ENCODE results near the gene KCNJ14. TPM values are rescaled to one million over a fixed set of nuclear protein-coding genes. Genes with fewer than 3 reads are reported as not detected.

The KCNJ14 gene
- total RNA-seq, 1 donor from 2014 or later = 0.54 TPM

DNA sequence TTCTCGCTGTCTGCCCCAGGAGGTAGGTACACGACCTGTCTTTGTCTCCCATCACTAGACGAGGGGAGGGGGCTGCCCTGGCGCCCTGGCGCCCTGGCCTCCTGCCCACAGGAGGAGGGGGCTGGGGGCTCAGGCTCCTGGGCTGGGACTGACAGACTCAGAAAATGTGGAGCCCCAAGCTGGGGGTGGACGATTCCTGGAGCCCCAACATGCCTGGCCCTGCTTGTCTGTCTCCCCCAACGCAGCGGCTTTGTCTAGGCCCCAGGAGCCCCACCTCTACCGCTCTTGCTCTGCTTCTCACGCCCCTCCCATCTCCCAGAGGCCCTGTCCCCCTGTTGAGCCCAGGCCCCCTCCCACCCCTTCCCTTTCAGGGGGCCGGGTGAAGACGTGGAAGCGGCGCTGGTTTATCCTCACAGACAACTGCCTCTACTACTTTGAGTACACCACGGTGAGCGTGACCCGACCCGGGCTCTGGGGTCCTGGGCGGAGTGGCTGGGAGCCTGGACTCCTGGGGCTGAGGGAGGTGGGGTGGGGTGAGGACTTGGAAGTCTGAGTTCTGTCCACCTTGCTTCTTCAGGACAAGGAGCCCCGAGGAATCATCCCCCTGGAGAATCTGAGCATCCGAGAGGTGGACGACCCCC, 22.4 kb downstream of the KCNJ14 start:
- H3K36me3 ChIP-seq (ENCODE audit: control insufficient read depth, insufficient read depth, low read length) = peaks cover 6% of the 10 kb centered on the region
- TF ChIP-seq, protein P1, sequence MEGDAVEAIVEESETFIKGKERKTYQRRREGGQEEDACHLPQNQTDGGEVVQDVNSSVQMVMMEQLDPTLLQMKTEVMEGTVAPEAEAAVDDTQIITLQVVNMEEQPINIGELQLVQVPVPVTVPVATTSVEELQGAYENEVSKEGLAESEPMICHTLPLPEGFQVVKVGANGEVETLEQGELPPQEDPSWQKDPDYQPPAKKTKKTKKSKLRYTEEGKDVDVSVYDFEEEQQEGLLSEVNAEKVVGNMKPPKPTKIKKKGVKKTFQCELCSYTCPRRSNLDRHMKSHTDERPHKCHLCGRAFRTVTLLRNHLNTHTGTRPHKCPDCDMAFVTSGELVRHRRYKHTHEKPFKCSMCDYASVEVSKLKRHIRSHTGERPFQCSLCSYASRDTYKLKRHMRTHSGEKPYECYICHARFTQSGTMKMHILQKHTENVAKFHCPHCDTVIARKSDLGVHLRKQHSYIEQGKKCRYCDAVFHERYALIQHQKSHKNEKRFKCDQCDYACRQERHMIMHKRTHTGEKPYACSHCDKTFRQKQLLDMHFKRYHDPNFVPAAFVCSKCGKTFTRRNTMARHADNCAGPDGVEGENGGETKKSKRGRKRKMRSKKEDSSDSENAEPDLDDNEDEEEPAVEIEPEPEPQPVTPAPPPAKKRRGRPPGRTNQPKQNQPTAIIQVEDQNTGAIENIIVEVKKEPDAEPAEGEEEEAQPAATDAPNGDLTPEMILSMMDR (IDR thresholded peaks at IDR 0.05; ENCODE audit: insufficient read depth, low read length, poor library complexity, severe bottlenecking) = no peak
- H3K27me3 ChIP-seq (ENCODE audit: control insufficient read depth, insufficient read depth, low read length) = no peaks in the 10 kb centered on the region
- no peak for DNase-seq (ENCODE audit: low read depth)
- no peak overlapping the region for H3K4me3 ChIP-seq (ENCODE audit: low read depth, low read length)

DNA sequence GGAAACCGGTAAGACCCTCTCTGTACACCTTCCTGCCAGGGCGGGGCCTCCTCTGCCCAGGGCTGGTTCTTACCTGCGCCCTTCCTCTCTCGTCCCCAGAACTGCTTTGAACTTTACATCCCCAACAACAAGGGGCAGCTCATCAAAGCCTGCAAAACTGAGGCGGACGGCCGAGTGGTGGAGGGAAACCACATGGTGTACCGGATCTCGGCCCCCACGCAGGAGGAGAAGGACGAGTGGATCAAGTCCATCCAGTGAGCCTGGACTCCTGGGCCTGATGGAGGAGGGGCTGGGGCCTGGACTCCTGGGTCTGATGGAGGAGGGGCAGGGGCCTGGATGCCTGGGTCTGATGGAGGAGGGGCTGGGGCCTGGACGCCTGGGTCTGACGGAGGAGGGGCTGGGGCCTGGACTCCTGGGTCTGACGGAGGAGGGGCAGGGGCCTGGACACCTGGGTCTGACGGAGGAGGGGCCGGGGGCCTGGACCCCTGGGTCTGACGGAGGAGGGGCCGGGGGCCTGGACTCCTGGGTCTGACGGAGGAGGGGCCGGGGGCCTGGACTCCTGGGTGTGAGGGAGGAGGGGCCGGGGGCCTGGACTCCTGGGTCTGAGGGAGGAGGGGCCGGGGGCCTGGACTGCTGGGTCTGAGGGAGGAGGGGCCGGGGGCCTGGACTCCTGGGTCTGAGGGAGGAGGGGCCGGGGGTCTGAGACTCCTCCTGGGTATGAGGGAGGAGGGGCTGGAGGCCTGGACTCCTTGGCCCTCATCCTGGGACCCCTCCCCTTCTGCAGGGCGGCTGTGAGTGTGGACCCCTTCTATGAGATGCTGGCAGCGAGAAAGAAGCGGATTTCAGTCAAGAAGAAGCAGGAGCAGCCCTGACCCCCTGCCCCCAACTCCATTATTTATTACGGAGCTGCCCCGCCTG, 23.2 kb downstream of the KCNJ14 start:
- peaks cover 4% of the 10 kb centered on the region for H3K36me3 ChIP-seq (ENCODE audit: control insufficient read depth, insufficient read depth, low read length)
- H3K27me3 ChIP-seq (ENCODE audit: control insufficient read depth, insufficient read depth, low read length) = no peaks in the 10 kb centered on the region
- H3K4me3 ChIP-seq (ENCODE audit: low read depth, low read length) = no peak overlapping the region
- TF ChIP-seq, protein P1 (IDR thresholded peaks at IDR 0.05; ENCODE audit: insufficient read depth, low read length, poor library complexity, severe bottlenecking) = no peak
- DNase-seq (ENCODE audit: low read depth) = no peak

DNA sequence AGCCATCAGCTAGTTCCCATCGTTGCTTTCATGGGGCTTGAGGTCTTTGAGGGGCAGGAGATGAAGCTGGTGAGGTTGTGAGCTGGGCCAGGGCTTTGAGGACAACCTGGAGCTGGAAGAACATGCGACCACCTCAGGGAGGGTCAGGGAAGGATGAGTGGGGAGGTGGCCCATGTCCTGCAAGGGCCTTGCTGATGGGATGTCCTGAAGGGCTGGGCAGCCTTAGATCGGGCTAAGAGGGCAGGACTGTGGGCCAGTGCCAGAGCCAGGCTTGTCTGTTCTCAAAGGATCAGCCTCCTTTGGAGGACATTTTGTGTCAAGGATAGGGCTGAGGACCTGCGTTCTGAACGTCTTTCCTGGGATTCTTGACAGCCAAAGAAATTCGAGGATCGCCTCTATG, 24.3 kb downstream of the KCNJ14 start:
- Histone ChIP-seq H3K36me3 (ENCODE audit: control insufficient read depth, insufficient read depth, low read length) (peaks cover 2% of the 10 kb centered on the region), H3K4me3 (ENCODE audit: low read depth, low read length) (no peak overlapping the region), H3K27me3 (ENCODE audit: control insufficient read depth, insufficient read depth, low read length) (no peaks in the 10 kb centered on the region)
- no peak for DNase-seq (ENCODE audit: low read depth)
- TF ChIP-seq, protein P1 (IDR thresholded peaks at IDR 0.05; ENCODE audit: insufficient read depth, low read length, poor library complexity, severe bottlenecking) = no peak

DNA sequence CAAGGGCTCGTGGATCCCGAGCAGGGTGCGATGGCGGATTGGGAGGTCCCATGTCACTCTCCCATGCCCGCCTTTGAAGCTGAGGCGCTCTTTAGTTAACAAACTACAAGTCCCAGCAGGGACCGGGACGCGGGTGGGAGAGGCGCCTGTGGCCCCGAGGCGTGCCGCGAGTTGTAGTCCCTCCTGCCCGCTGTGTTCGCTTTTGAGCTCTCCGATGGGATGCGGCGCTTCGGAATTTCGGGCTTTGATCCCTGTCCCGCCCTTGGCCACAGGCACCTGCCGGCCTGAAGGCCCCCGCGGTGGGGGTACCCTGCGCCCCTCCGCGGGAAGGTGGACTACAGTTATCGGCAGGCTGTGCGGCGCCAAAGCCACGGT, 24.8 kb downstream of the KCNJ14 start:
- Histone ChIP-seq H3K27me3 (ENCODE audit: control insufficient read depth, insufficient read depth, low read length) (no peaks in the 10 kb centered on the region), H3K4me3 (ENCODE audit: low read depth, low read length) (peak overlapping the region; percentile 19), H3K36me3 (ENCODE audit: control insufficient read depth, insufficient read depth, low read length) (peaks cover 2% of the 10 kb centered on the region)
- DNase-seq (ENCODE audit: low read depth) = no peak
- TF ChIP-seq, protein P1 (IDR thresholded peaks at IDR 0.05; ENCODE audit: insufficient read depth, low read length, poor library complexity, severe bottlenecking) = no peak

DNA sequence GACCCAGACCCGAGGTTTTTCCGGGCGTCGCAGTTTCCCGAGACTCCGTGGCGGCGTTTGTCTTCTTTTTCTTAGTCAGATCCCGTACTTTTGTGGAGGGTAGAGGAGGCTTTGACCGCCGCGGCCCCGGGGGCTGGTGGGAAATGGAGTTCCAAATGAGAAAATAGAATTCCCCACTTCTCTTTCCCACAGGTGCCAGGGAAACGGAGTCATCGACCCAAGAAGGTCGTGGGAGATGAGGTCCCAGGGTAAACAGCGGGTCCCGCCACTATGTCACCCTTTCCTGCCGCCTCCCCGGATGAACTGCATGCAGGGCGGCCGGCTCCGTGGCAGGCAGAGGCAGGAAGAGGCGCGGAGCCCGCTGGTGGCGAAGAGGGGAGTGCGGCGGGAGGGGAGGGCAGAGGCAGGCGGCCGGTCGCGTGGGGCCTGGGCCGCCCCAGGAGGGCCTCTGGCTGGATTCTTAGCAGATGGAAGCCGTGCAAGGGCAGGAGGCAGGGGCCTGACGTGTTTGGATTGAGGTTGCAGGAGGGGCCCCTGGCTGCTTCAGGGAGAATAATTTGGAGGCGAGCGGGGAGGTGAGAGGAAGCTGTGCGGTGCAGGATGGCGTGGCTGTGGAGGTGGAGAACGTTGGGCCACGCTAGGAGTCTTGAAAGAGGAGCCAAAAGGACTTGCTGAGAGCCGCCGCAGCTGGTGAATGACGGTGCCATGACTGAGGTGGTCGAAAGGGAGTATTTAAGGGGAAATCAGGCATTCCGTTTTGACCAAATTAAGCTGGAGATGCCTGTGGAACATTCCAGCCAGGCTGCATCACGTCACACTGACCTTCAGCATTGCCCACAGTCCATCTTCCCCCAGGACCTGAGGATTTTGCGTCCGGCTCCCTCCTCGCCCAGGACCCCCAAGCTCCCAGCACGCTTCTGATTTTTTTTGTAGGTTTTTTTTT, 25.5 kb downstream of the KCNJ14 start:
- H3K4me3 ChIP-seq (ENCODE audit: low read depth, low read length) = peak overlapping the region; percentile 19
- no peaks in the 10 kb centered on the region for H3K36me3 ChIP-seq (ENCODE audit: control insufficient read depth, insufficient read depth, low read length)
- TF ChIP-seq, protein P1 (IDR thresholded peaks at IDR 0.05; ENCODE audit: insufficient read depth, low read length, poor library complexity, severe bottlenecking) = no peak
- DNase-seq (ENCODE audit: low read depth) = no peak
- H3K27me3 ChIP-seq (ENCODE audit: control insufficient read depth, insufficient read depth, low read length) = no peaks in the 10 kb centered on the region
